Right cardiac atrium (tissue), 5 donors: ENCODE data around the gene BEST3. TPM values are rescaled to one million over a fixed set of nuclear protein-coding genes. Genes with fewer than 3 reads are reported as not detected.
A peak's percentile ranks its signal among the peaks of the same experiment; 100 is the strongest.

Experiments
- ATAC-seq, 2 donors: fragments of 200-7000 bp; cut with Tn5 transposase; one replicate each; pipeline versions ENCODE4 v1.8.0 to v1.9.1; 2020; ENCODE audit warnings: moderate library complexity in 2 of 2, mild to moderate bottlenecking in 1 of 2
- DNase-seq, 3 donors: peaks; one replicate each; pipeline ENCODE4 v3.0.0-alpha.2; 2020
- H3K27ac ChIP-seq: one replicate; pipeline ENCODE4 v1.5.1; 2013; ENCODE audit warnings: mild to moderate bottlenecking, low read length, control low read depth, moderate library complexity
- H3K27me3 ChIP-seq: one replicate; pipeline ENCODE4 v1.6.1; 2013; ENCODE audit not compliant: control insufficient read depth, insufficient read depth
- H3K4me1 ChIP-seq: one replicate; pipeline ENCODE4 v1.6.1; 2013; ENCODE audit warnings: low read length; ENCODE audit not compliant: control insufficient read depth, insufficient read depth
- H3K4me3 ChIP-seq: one replicate; pipeline ENCODE4 v1.5.1; 2013; ENCODE audit warnings: low read length, control low read depth
- H3K9me3 ChIP-seq: one replicate; pipeline ENCODE4 v1.6.1; 2013; ENCODE audit warnings: low read length; ENCODE audit not compliant: control insufficient read depth
- WGBS: extraction: QIAGEN DNeasy Blood & Tissue Kit; methylation state at CpG from one replicate; pipeline ENCODE4 v1.1.7; 2013; 5-methylcytosine and 5-hydroxymethylcytosine counted together
- intact Hi-C, 4 donors: fragments of 100-400 bp; cut with DNase I; formaldehyde crosslinking; loops; one replicate each; pipeline versions ENCODE4 v1.11.0 to v1.14.0; 2022 to 2023
- polyA plus RNA-seq: library from polyadenylated mRNA; stranded (reverse); fragments of 200-250 nt; gene quantifications from one replicate; pipeline ENCODE4 v1.2.3, GENCODE V29; 2013
- total RNA-seq, 4 donors: library from RNA; stranded (reverse); fragmentation: NEBNext Ultra II Directional; extraction: Animal tissue kit (Norgen Biotek cat#: 25700); gene quantifications; one replicate each; pipeline ENCODE4 v1.2.1, GENCODE V29; 2021
- donor health status: healthy with polysubstance abuse.
- donor health status: DM: no; HTN: yes; CAD: no.
- donor health status: DM: no; HTN: no; CAD: no.
- donor health status: DM: no; HTN: yes; CAD: no; lungs with severe emphysema.
- donor health status: DM: yes; HTN: yes; CAD: no.

The BEST3 gene
- total and polyA plus RNA-seq, 5 donors = 0.15 TPM; not detected in 4

DNA sequence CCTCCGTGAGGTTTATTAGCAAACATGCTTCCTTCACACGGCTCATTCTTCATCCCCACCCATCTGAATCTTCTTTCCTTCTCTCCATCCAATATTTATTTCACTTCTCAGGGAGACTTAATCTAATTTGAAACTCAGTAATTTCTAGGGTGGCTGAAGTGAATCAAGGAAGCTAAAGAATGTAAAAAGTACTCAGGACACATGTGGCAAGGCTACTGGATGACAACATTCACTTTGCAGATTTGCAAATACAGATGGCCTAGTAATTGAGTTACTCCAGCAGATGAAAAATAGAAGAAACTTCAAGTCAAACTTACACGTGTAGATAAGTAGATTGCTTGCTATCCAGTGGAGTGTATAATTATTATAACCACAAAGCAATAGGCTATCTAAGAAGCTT is 15.4 kb upstream of the BEST3 start:
- 68% methylated on average over 3 of the region's 3 CpGs for WGBS
- no peaks in the 10 kb centered on the region for H3K4me1 ChIP-seq
- H3K27me3 ChIP-seq = no peaks in the 10 kb centered on the region
- no peak overlapping the region for H3K27ac ChIP-seq
- no peaks in the 10 kb centered on the region for H3K9me3 ChIP-seq
- DNase-seq (no peak), ATAC-seq (no peak)
- no peak overlapping the region for H3K4me3 ChIP-seq
- intact Hi-C loops = no loop called here

- Histone ChIP-seq H3K4me3 (no peak overlapping the region), H3K27ac (no peak overlapping the region), H3K27me3 (no peaks in the 10 kb centered on the region), H3K9me3 (no peaks in the 10 kb centered on the region), H3K4me1 (no peaks in the 10 kb centered on the region)
- 86% methylated on average over 2 of the region's 2 CpGs for WGBS
- DNase-seq (no peak), ATAC-seq (no peak)
- intact Hi-C loops = no loop called here
Measured at GRCh38 chr12:69712826-69713225, 13.7 kb upstream of the BEST3 start.

- no peaks in the 10 kb centered on the region for H3K9me3 ChIP-seq
- H3K27me3 ChIP-seq = no peaks in the 10 kb centered on the region
- ATAC-seq (no peak), DNase-seq (no peak)
- no peak overlapping the region for H3K4me3 ChIP-seq
- H3K27ac ChIP-seq = no peak overlapping the region
- no peaks in the 10 kb centered on the region for H3K4me1 ChIP-seq
- intact Hi-C loops = no loop called here
- 93% methylated on average over 3 of the region's 3 CpGs for WGBS
Measured at GRCh38 chr12:69708649-69709048, 9.5 kb upstream of the BEST3 start.

DNA sequence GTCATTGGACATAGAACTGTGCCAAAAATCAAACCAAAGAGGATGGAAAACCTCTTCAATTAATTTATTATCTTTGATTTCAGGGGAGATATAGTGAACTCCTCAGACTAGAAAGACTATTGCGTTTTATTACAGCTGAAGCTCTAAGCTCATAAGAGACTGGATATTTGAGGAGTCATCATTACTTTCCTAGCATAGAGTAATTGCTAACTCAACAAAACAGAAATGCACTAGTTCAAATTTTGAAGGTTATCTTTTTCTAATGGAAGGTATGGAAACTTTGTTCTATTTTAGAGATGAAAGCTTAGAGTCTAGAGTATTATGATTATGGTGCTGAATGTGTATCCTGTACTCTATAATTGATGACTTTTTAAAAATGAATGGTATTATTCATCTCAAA is 5.3 kb upstream of the BEST3 start:
- no peak overlapping the region for H3K27ac ChIP-seq
- ATAC-seq = no peak
- H3K27me3 ChIP-seq = no peaks in the 10 kb centered on the region
- 3% methylated on average over 1 of the region's 1 CpG for WGBS
- DNase-seq = no peak
- H3K4me3 ChIP-seq = no peak overlapping the region
- intact Hi-C loops = no loop called here
- H3K4me1 ChIP-seq = no peaks in the 10 kb centered on the region
- H3K9me3 ChIP-seq = no peaks in the 10 kb centered on the region

GRCh38 chr12:69703146-69703642 is 4.1 kb upstream of the BEST3 start:
- WGBS = 70% methylated on average over 1 of the region's 1 CpG

DNA sequence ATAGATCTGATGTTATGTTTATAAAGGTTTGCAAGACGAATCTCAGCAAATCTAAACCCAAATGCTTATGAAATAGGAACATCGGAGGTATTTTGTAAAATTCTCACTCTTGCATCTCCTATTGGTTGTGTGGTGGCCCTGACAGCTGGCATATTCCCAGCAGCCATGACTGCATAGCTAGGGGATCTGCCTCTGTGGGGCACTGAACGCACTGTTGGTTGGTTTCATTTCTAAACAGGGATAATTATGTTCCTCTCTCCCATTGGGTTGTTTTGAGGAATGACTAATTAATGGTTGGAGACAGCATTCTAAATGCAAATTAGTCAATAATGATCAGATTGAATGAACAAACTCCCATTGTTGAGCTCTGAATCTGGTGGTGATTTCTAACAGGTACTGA is 2.7 kb upstream of the BEST3 start:
- intact Hi-C loops = no loop called here
- DNase-seq = no peak
- H3K27ac ChIP-seq = no peak overlapping the region
- H3K27me3 ChIP-seq = no peaks in the 10 kb centered on the region
- WGBS = 93% methylated on average over 3 of the region's 3 CpGs
- H3K4me1 ChIP-seq = no peaks in the 10 kb centered on the region
- no peaks in the 10 kb centered on the region for H3K9me3 ChIP-seq
- no peak for ATAC-seq
- no peak overlapping the region for H3K4me3 ChIP-seq

More at GRCh38 chr12:69703146-69703642, 4.1 kb upstream of the BEST3 start:
- ATAC-seq (no peak), DNase-seq (no peak)
- no peaks in the 10 kb centered on the region for H3K4me1 ChIP-seq
- no peak overlapping the region for H3K27ac ChIP-seq
- intact Hi-C loops = no loop called here
- no peak overlapping the region for H3K4me3 ChIP-seq
- H3K27me3 ChIP-seq = no peaks in the 10 kb centered on the region
- H3K9me3 ChIP-seq = no peaks in the 10 kb centered on the region

DNA sequence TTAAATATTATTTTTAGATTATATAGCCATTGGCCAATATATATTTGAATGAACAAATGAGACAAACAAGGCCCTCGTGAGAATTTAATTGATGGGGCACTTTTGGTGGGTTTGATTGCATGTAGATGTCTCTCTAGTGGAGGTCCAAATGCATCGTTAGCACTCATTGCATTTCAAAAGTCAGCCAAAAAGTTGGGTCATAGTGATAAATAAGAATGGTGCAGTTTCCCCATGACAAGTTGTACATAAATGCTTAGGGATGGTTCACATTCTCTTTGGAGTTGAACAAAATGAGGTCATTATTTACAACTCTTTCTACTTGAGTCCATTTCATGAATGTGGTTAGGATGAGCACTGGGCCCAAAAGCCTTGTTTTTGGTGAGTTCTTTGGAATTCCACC is 1.0 kb downstream of the BEST3 start:
- ATAC-seq (no peak), DNase-seq (no peak)
- no peak overlapping the region for H3K27ac ChIP-seq
- H3K4me1 ChIP-seq = no peaks in the 10 kb centered on the region
- H3K9me3 ChIP-seq = no peaks in the 10 kb centered on the region
- WGBS = 68% methylated on average over 2 of the region's 2 CpGs
- no peaks in the 10 kb centered on the region for H3K27me3 ChIP-seq
- intact Hi-C loops = no loop called here
- no peak overlapping the region for H3K4me3 ChIP-seq

DNA sequence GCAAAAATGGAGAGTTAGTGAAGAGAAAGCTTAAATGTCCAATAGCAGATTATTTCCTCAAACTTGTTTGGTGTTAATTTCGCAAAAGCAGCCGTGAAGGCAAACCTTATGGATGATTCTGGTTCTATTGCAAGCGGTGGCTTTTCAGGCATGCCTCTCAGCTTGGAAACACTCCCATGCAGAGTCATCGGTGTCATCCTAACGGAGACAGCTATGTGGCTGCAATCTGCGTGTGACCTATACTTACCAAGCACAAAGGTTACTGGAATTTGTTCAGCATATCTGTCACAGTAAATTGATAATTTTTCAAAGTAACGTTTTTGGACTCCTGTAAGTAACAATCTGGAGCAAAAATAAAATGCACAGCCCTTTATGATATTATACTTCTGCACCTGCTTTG is 5.0 kb downstream of the BEST3 start:
- H3K4me3 ChIP-seq = no peak overlapping the region
- intact Hi-C loops = no loop called here
- DNase-seq (no peak), ATAC-seq (peak in 1 of 2 donors; percentile 56)
- 57% methylated on average over 7 of the region's 7 CpGs for WGBS
- H3K27ac ChIP-seq = no peak overlapping the region
- H3K4me1 ChIP-seq = no peaks in the 10 kb centered on the region
- no peaks in the 10 kb centered on the region for H3K27me3 ChIP-seq
- H3K9me3 ChIP-seq = no peaks in the 10 kb centered on the region

DNA sequence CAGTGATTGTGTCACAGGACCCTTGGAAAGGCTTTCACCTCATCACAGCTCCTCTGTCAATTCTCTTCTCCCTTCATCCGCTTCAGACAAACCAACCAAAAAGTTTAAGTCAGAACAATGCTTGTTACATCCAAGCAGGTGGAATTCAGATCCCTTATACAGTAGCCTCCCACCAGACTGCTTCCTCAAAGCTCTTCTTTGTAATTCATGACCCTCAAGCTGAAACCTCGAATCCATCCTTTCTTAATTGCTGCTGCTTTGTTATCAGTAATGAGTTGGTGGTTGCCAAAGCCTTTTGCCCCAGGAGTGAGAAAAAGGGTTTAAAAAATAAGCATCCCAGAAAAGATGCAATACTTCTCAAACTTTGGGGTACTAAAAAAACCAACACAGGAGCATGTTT is 9.5 kb downstream of the BEST3 start:
- no peaks in the 10 kb centered on the region for H3K4me1 ChIP-seq
- WGBS = 75% methylated on average over 2 of the region's 2 CpGs
- no peak overlapping the region for H3K4me3 ChIP-seq
- ATAC-seq (no peak), DNase-seq (no peak)
- H3K27ac ChIP-seq = no peak overlapping the region
- intact Hi-C loops = no loop called here
- H3K27me3 ChIP-seq = no peaks in the 10 kb centered on the region
- no peaks in the 10 kb centered on the region for H3K9me3 ChIP-seq

DNA sequence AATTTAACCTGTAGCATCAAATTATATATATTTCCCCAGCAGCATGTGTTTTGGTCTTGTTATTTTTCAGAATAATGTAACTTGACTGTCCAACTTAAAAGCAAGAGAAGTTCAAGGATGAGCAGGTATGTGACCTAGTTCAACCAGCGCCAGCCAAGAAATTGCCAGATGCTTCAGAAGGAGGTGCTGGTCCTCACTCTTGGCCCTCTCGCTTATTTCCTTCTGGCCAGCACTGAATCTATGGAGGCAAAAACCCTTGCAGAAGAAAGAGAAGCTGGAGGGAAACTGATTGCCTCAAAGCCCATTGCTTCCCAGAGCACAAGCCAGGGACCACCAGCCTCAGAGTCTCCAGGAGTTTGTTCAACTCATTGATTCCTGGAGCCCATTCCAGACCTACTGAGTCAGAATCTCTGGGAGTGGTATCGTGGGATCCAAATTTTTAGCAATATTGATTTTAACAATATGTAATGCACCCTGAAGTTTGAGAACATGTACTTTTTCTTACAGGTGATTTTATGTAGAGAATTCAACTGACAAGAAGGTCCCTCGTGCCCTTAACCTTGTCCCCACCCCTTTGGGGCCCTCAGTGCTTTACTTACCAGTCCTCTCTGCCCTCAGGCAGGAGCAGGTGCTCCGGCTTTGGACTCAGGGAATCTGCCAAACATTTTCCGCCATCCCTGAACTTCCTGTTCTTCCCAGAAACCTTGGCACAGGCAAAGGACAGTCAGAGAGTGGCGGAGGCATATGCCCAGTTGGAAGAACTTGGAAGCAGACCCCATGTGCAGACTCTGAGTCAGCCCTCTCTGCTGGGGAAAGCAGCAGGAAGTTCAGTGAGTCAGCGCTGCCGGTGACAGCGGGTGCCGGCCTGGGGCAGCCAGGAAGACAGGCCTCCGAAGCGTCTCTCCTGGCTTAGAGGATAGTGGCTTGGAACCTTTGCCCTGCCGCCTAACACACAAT is 10.4 kb downstream of the BEST3 start:
- DNase-seq (peak; percentile 55 to 64 (median 61)), ATAC-seq (peak; percentile 82 to 98)
- Histone ChIP-seq H3K4me3 (no peak overlapping the region), H3K9me3 (no peaks in the 10 kb centered on the region), H3K4me1 (no peaks in the 10 kb centered on the region), H3K27me3 (no peaks in the 10 kb centered on the region), H3K27ac (no peak overlapping the region)
- WGBS = 42% methylated on average over 14 of the region's 14 CpGs
- intact Hi-C loops = no loop called here

DNA sequence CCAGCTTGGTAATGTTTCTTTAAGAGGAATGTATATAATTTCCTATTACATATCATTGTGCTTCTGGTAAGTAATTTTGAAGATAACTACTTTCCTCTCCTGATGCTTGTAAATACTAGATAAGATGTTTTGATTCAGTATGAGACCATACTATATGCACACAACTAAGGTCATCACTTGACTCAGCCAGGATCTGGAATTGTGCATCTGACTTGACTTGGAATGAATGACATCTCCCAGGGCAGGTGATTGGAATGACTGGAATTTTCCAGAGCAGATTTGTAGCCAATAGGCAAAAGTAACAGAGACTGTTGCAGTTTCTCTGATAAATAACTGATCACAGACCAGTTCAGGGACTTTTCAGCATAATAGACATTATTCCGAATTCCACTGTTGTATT is 11.1 kb downstream of the BEST3 start:
- no peak for ATAC-seq
- DNase-seq = no peak
- 86% methylated on average over 1 of the region's 1 CpG for WGBS
- H3K4me1 ChIP-seq = no peaks in the 10 kb centered on the region
- no peaks in the 10 kb centered on the region for H3K9me3 ChIP-seq
- intact Hi-C loops = no loop called here
- no peak overlapping the region for H3K4me3 ChIP-seq
- no peaks in the 10 kb centered on the region for H3K27me3 ChIP-seq
- no peak overlapping the region for H3K27ac ChIP-seq
